Measurements from ENCODE around the gene CEACAM3.
"Not testable (repeated sequence)": the region's sequence is repeated elsewhere in the genome, so short reads cannot be mapped to it uniquely, and the experiment has no call there.

DNA sequence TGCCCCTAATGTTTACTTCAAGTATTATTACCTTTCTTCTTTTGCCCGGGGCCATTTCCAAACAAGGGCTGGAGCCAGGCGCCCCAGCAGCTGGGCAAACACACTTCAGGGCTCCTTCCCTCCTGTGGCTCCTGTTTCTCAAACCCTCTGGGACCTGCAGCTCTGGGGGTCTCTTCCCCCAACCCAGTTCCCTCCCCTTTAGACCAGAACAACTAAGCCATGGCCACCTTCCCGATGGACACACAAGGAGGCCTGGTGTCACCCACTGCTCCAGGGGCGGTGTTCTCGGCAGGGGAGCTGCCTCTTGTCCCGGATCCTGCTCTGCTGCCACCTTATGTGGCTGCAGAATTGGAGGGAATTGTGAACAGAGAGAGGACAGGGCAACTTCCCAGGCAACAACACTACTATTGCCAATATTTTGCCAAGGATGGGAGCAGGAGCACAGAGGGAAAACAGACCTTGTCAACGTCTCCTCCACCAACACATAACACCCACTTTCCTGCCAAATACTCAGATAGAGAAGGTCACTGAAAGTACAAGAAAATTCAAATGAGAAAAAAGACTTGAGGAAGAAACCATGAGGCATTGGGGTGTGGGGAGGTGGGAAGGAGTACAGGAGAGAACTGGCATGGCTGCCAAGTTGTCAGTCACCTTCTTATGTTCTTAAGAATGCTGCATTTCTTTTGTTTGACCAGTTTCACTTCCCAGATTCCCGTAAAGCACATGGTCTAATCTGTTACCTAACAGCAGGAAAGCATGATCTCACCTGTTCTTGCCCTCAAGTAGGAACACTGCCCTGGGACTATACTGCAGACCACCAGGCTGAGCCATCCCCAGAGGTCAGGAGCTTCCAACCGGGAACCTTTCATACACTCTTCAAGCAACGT, 45.9 kb upstream of the CEACAM3 start:
- TF ChIP-seq POLR2A, EP300 (IDR thresholded peaks at IDR 0.05): not testable (repeated sequence)
- TF ChIP-seq, protein P1, sequence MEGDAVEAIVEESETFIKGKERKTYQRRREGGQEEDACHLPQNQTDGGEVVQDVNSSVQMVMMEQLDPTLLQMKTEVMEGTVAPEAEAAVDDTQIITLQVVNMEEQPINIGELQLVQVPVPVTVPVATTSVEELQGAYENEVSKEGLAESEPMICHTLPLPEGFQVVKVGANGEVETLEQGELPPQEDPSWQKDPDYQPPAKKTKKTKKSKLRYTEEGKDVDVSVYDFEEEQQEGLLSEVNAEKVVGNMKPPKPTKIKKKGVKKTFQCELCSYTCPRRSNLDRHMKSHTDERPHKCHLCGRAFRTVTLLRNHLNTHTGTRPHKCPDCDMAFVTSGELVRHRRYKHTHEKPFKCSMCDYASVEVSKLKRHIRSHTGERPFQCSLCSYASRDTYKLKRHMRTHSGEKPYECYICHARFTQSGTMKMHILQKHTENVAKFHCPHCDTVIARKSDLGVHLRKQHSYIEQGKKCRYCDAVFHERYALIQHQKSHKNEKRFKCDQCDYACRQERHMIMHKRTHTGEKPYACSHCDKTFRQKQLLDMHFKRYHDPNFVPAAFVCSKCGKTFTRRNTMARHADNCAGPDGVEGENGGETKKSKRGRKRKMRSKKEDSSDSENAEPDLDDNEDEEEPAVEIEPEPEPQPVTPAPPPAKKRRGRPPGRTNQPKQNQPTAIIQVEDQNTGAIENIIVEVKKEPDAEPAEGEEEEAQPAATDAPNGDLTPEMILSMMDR (IDR thresholded peaks at IDR 0.05): not testable (repeated sequence)
- peak in 2 of 4 donors; percentile 31 to 54 for TF ChIP-seq POLR2AphosphoS5 (IDR thresholded peaks at IDR 0.05)
